HG03571 (cell line): ENCODE measurements around the gene HARS2.
"Not testable (repeated sequence)": the region's sequence is repeated elsewhere in the genome, so short reads cannot be mapped to it uniquely, and the experiment has no call there.

Source experiments
- ATAC-seq: cut with Tn5 transposase; IDR thresholded peaks from one replicate; pipeline ENCODE4 v1.9.1; 2021; ENCODE audit not compliant: unreplicated experiment

Gene HARS2, protein sequence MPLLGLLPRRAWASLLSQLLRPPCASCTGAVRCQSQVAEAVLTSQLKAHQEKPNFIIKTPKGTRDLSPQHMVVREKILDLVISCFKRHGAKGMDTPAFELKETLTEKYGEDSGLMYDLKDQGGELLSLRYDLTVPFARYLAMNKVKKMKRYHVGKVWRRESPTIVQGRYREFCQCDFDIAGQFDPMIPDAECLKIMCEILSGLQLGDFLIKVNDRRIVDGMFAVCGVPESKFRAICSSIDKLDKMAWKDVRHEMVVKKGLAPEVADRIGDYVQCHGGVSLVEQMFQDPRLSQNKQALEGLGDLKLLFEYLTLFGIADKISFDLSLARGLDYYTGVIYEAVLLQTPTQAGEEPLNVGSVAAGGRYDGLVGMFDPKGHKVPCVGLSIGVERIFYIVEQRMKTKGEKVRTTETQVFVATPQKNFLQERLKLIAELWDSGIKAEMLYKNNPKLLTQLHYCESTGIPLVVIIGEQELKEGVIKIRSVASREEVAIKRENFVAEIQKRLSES

DNA sequence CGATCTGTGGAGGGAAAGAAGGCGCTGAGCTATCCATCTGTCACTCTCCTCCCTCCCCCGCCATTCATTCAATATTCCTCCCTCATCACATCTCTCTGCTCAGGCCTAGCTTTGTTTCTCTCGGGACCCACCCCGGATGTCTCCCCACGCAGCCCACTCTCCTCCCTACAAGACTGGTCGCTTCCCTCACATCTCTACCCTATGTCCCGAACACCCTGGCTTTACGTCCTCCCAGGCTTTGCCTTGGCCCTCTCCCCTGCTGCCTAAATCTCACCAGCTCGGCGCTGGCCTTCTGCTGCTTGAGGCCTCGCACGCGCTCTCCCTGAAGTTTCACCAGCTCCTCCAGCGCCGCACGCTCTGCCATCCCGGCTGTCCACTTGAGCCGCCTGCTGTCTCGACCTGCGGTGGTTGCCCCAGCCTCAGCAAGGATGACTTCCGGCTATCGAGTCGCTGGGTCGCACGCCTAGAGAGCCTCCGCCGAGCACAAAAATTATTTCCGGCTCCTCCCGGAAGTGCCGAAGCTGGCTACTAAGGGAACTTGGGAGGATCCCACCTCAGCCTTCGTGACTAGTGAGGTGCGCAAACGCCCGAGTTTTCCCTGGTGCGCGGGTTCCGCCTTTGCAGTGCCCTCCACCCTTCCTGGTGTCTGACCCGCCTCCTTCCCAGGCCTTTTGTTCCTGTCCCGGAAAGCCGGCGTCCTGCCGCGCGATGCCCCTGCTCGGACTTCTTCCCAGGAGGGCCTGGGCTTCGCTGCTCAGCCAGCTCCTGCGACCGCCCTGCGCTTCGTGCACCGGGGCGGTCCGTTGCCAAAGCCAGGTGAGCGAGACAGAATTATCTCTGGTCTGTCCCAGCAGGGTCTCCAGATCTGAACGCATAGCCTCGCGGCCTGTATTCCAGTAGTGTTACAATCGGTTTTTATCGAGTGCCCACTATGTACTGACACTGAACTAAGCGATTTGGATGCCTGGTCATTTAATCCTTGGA is at the start of gene HARS2, which contains the start of gene HARS1:
TSS of gene HARS2 (plus strand) at position 515 of the 984 bp plus-strand sequence. CDS start at position 709, 194 bp downstream.
TSS of gene HARS1 (minus strand) at position 430 of the 984 bp plus-strand sequence. CDS start at position 364, 66 bp downstream.
- ATAC-seq = peak; percentile 96

DNA sequence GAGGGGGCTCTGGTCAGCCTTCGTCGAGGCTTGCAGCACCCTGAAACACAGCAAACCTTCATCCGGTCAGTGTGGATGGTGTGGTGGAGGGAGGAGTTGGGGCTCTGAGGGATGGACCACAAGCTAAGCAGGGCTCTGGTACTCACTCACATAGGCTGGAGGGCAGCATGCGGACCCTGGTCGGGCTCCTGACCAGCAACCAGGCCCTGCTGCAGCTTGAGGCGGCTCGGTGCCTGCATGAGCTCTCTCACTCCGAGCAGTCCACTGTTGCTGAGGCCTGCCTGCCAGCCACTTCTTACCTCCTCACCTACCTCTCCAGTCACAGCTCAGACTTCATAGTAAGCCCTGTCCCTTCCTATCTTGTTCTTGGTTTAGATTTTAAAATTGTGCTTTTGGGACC is 49.5 kb upstream of the HARS2 start:
- ATAC-seq = no peak

DNA sequence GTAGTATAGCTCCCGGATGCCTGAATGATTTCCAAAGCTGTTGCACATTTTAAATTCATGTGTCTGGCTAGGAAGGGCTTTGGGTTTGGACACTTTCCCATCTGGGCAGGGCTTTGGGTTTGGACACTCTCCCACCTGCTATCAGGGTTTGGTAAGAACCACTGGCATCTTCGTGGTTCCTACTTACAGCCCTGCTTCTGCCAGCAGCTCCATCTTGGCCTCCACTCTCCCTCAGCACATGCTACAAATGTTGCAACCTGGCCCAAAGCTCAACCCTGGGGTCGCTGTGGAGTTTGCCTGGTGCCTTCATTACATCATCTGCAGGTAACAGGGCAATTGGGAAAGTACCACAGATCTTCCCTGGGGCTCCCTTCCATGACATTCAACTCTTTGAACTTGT is 48.5 kb upstream of the HARS2 start:
- ATAC-seq = no peak

DNA sequence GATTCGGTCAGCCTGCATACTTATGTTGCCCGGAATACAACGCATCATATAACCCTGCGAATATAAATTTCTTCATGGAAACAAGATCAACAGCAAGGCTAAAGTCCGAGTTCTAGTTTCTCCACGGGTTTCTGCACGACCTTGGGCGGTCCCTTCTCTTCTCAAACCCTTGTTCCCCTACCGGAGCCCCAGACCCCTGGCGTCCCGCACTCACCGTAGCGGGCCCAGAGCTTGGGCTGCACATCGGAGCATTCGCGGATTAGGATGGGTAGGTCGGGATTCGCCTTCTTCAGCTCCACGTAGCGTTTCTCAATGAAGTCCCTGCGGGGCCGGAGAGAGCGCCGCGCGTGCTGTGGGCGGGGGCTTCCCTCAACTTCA is 44.2 kb upstream of the HARS2 start:
- ATAC-seq = peak; percentile 20

DNA sequence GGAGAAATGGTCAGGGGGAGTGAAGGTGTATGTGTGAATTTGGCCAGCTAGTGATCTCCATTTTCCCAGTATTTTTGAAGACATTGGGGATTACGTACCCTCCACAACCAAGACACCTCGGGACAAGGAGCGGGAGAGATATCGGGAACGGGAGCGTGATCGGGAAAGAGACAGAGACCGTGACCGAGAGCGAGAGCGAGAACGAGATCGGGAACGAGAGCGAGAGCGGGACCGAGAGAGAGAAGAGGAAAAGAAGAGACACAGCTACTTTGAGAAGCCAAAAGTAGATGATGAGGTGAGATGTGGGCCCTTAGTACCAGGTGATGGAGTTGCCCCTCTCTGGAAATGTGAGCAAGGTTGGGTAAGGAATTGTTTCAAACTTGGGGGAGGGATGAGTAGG is 32.4 kb upstream of the HARS2 start:
- ATAC-seq = no peak

DNA sequence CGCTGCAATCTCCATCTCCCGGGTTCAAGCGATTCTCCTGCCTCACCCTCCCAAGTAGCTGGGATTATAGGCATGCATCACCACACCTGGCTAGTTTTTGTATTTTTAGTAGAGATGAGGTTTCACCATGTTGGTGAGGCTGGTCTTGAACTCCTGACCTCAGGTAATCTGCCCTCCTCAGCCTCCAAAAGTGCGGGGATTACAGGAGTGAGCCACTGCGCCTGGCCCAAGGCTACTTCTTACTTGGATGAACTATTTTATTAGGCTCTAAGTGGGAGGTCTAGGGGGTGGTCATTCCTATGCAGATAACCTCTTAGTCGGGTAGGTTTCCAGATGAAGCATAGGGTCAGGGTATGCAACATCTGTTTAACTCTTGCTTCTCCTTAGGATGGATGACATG is 30.9 kb upstream of the HARS2 start:
- not testable (repeated sequence) for ATAC-seq

DNA sequence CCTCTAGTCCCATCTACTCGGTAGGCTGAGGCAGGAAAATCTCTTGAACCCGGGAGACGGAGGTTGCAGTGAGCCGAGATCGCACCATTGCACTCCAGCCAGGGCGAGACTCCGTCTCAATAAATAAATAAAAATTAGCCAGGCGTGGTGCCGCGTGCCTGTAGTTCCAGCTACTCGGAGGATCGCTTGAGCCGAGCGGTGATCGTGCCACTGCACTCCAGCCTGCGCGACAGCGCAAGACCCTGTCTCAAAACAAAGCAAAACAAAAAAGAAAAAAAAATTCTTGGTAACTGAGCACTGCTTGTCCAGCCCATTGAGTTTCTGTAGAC is 27.3 kb upstream of the HARS2 start:
- no peak for ATAC-seq

DNA sequence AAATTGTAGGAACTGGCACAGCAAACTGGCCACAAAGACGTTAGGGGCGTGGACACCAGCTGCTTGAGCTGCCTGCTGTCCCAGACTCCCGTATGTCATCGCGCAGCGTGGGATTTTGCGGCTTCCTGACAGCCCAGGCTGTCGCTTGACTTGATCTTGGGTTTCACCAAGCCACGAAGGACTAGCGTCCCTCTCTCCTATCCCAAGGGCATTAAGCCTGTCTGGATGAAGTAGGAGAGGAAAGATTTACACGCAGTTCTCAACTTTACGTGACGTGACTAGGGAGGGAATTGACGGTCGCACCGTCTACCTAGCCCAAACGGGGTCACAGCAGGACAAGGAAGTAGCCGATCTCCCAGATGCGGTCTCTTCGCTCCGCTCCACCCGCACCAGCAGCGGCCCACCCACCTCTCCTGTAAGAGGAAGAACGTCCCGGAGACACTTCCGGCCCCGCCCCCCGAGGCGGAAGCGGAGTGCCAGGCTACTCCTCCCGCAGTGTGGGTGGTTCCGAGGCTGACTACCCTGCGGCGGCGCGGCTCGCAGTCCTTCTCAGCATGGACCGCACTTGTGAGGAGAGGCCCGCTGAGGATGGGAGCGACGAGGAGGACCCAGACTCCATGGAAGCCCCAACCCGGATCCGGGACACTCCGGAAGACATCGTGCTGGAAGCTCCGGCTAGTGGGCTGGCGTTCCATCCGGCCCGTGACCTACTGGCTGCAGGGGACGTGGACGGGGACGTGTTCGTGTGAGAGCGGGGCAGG is 26.7 kb upstream of the HARS2 start, which contains the start of gene WDR55:
TSS of gene WDR55 (plus strand) at position 546 of the 761 bp plus-strand sequence. CDS start at position 555, 9 bp downstream.
- peak; percentile 99 for ATAC-seq

DNA sequence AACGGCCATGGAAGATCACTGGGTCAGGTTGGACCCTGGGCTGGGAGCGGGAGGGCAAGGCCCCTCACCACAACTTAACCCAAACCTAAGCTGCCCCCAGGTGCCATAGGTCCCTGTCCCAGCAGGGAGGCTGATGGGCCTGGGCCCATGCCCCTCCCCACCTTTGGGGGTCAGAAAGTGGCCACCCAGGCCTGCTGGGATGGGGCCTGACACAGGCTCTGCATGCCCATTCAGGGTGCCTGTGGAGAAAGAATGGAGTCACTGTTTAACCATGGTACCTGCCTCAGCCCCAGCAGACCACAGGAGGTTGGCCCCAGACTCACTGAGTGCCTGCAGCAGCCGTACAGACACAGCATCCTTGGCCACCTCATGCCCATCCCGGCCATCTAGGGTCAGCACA is 20.2 kb upstream of the HARS2 start:
- not testable (repeated sequence) for ATAC-seq

DNA sequence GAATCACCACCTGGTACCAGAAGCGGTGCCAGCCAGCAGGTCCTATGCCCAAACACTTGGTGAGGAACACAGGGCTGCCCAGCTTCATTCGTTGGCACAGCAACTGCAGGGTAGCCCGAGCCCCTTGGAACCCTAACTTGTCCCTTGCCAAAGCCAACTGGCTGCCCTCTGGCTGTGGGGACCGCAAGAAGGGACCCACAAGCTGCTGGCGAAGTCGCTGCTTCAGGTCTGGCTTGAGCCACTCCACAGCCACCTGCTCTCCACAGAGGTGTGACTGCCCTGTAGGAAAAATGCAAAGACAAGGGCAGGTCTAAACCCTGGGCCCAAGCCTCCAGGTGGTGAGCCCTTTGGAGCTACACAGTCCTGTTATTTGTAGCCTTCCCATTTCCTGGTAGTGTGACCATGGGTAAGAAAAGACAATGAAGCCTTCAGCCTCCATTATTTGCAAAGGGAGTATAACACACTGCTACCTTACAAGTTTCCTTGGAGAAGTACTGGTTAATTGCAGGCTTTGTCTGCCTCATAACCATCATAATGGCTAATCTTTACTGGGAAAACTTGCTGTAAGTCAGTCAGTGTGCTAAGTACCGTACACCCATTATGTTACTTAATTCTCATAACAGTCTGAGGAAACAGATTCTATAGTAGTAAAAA is 19.7 kb upstream of the HARS2 start:
- ATAC-seq = no peak

DNA sequence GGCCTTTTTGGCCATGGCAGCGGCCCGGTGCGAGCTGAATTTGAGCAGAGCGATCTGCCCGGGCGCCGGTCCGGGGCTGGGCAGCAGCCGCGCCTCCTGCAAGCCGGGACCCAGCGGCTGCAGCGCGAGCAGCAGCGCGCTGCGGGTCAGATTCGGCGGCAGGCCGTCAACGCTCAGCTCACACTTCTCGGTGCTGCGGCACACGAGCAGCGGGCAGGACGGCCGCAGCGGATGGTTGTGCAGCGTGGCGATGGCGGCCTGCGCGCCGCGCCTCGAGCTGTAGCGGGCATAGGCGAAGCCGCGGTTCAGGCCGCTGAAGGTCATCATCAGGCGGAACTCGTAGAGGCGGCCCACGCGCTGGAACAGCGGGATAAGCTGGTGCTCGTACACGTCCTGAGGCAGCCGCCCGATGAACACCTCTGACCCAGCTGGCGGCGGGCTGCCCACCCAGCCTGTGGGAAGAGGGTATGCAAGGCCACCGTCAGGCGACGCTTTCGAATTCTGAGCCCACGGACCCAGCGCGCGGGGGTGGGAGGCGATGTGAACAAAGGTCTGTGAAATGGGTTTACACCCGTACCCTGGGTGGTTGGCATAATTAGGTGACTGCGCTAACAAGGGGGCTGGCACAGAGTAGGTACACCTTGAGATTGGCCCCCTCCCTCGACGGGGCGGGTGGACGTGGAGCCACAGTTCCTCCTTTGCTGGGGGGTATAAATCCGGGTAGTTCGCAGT is 18.6 kb upstream of the HARS2 start:
- ATAC-seq = no peak

DNA sequence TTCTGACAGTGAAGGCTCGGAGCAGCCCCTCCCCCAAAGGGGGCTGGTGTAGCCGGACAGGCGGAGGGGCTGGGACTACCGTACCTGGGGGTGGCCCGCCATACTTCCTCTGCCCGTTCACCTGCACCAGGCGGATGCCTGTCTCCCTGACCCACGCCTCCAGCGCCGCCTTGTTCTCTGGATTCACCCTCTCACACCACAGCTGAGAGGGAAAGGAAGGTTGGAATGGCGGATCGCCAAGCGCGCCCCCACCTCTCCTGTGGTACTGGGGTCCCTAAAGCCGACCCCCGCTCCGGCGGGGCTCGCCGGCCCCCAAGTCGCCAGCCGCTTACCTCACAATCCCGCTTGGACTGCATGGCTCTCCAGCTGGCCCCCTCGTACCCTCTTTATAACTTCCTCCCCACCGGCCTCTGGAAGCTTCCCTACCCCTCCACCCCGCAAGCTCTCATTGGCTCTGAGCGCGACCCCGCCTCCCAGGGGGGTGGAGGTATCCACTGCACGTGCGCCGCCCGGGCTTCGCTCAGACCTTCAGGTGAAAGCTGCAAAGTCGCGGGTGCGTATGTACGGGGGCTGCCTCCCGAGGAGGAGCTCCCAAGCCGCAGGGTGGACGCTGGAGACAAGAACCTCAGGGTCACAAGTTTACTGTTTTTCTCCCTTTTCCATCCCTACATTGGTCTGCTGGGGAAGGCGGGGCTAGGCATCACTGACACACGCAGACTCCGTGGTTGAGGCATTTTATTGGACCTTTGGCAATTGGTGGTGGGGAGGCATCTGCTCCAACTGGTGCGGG is 17.9 kb upstream of the HARS2 start, which contains the start of gene DND1:
TSS of gene DND1 (minus strand) at position 390 of the 790 bp plus-strand sequence. CDS start at position 356, 34 bp downstream.
- no peak for ATAC-seq

DNA sequence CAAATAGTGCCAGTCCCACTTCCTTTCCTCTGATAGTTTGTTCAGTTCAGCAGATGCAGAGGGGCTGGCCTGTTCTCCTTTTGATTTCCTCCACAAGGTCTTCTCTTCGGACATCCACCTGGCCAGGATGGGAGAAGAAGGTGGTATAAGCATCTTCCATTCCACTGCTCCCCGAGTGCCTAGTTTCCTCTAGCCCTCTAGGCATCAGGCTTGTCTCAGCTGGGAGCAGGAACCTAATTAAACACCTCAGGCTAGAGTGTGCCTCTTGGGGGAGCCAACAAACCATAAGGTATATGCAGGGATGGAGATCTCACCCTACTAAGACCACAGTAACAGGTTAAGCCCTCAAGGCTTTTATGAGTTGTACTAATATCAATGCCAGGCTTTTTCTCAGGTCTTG is 17.0 kb upstream of the HARS2 start:
- ATAC-seq = no peak

DNA sequence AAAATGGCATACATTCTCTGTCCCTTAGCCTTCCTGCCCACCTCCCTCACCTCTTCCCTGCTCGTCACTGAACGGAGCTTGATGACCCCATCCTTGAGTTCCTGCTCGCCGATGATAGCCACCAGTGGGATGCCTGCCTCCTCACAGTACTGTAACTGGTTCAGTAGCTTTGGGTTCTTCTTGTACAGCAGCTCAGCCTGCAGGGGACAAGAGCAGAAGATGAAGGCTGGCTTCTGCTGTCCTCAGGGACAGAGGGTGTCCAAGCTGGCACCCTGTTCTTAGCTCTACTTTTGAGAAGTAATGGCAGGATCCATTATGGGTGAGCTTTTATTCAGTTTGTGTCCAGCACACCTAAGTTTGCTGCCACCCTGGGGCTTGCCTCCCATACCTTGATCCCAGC is 16.6 kb upstream of the HARS2 start:
- ATAC-seq = no peak

DNA sequence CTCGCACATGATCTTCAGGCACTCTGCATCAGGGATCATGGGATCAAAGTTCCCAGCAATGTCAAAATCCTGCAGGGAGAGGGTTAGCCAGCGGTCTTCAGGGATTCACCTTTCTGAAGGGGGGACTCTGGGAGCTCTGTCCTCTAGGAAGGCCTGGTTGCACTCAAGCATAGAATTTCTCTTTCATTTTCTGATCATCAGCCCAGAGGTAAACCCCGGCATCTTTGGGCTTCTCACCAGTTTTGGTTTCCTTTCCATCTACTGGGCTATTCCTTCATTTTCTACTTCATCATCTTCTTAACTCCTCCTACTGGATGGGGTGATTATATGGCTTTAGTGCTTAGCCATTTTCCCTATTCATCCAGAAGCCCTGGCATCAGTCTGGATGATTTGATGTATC is 13.3 kb upstream of the HARS2 start:
- peak; percentile 46 for ATAC-seq

DNA sequence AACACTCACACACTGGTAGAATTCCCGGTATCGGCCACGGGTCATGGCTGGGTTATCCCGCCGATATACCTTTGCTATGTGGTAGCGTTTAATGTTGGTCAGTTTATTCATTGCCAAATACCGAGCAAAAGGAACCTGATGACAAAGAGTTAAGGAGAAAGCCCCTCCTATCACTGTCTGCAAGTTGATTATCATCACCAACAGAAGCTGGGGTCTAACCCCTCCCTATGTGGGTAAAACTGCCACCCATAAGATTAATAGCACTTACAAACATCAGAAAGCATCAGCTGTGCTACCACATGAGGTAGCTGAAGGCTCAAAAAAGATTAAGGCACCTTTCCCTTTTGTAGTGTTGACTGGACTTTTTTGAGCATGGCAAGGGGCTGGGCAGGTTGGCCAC is 12.3 kb upstream of the HARS2 start:
- no peak for ATAC-seq

DNA sequence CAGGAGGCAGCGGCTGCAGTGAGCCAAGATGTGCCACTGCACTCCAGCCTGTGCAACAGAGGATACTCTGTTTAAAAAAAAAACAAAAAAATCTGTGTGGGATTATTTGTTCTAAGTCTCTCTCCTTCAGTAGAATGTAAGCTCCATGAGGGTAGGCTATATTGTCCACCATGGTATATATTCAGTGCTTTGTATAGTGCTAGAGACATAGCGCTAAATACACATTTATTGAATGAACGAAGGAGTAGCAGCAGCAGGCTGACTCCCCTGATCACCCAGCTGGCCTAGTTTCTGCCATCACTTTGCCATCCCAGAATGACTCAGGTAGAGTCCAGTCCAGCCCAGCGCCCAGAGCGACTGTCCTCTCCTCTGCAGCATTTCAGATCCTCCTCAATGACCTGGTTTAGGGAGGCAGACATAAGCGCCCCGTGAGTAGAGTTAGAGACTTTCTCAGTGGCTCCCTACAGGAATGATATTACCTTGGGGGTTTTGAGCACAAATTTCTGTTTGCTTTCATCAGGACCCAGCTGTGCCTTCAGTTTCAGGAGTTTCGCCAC is 801 bp upstream of the HARS2 start:
- peak; percentile 3 for ATAC-seq

DNA sequence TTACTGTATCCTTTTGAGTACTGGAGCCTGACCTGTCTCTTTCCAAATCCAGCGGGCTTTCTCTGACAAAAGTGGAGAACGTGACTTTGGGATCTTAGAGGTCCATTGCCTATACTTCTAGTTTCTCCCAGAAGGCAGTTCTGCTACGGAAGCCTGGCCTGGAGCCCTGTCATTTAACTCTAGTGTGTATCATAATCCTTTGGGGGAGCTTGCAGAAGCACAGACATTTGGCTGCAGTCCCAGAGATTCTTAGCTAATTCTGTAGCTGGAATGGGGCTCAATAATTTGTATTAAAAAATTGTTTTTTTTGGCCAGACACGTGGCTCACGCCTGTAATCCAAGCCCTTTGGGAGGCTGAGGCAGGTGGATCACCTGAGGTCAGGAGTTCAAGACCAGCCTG is 3.0 kb downstream of the HARS2 start:
- ATAC-seq = no peak
